ENCODE measurements around the gene DNAJC18.

Gene DNAJC18

DNA sequence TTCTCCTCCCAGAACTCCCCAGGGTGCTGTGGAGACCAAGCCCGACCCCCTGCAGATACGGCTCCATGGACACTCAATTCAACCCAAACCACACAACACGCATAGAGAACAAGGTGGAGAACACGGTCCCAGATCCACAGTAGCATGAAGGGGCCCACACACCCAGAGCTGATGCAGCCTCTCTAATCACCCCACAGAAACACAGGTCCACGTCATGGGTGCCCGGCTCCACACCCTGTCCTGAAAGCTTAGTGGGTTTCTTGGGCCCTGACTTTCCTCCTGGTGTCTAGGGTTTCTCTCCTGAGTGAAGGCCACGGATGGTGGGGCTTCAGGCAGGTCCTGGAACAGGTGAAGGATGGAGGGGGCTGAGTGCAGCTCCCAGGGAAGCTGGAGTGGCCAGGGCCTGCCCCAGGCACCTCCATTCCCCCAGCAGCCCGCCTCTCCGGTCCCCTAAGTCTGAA lies 54.7 kb downstream of the DNAJC18 start:
- H4K20me1 ChIP-seq (ENCODE audit: insufficient read depth, low read length, poor library complexity, severe bottlenecking): peaks cover 45% of the 10 kb centered on the region
- peaks cover 8% of the 10 kb centered on the region for H3K27me3 ChIP-seq (ENCODE audit: insufficient read depth, low read length, poor library complexity, severe bottlenecking)
- peaks cover 56% of the 10 kb centered on the region for H3K4me1 ChIP-seq (ENCODE audit: insufficient read depth, low read length, poor library complexity, severe bottlenecking)
- no peaks in the 10 kb centered on the region for H3K9me3 ChIP-seq (ENCODE audit: insufficient read depth, low read depth, low read length)
- H2AFZ ChIP-seq (ENCODE audit: low read length): no peak overlapping the region
- H3K9ac ChIP-seq (ENCODE audit: low read depth, low read length, poor library complexity, severe bottlenecking): peak overlapping the region; percentile 99
- peaks cover 3% of the 10 kb centered on the region; the same call in 1 of the 2 replicates for H3F3A ChIP-seq (ENCODE audit: low read depth)
- no peaks in the 10 kb centered on the region for H3K9me2 ChIP-seq (replicated peaks; ENCODE audit: low read depth, low read length)
- H3K36me3 ChIP-seq (ENCODE audit: insufficient read depth, low read length): peaks cover 7% of the 10 kb centered on the region; the same call in 1 of the 2 replicates
- peak overlapping the region; percentile 87 for H3K4me2 ChIP-seq (ENCODE audit: low read depth, low read length, poor library complexity, severe bottlenecking)
- TF ChIP-seq, protein P1, sequence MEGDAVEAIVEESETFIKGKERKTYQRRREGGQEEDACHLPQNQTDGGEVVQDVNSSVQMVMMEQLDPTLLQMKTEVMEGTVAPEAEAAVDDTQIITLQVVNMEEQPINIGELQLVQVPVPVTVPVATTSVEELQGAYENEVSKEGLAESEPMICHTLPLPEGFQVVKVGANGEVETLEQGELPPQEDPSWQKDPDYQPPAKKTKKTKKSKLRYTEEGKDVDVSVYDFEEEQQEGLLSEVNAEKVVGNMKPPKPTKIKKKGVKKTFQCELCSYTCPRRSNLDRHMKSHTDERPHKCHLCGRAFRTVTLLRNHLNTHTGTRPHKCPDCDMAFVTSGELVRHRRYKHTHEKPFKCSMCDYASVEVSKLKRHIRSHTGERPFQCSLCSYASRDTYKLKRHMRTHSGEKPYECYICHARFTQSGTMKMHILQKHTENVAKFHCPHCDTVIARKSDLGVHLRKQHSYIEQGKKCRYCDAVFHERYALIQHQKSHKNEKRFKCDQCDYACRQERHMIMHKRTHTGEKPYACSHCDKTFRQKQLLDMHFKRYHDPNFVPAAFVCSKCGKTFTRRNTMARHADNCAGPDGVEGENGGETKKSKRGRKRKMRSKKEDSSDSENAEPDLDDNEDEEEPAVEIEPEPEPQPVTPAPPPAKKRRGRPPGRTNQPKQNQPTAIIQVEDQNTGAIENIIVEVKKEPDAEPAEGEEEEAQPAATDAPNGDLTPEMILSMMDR (conservative IDR thresholded peaks at IDR 0.05; ENCODE audit: low read length): no peak
- no peak for TF ChIP-seq EZH2phosphoT487 (IDR thresholded peaks at IDR 0.05; ENCODE audit: borderline replicate concordance)
- peaks cover 54% of the 10 kb centered on the region for H3K79me2 ChIP-seq (ENCODE audit: insufficient read depth, low read length)
- peak overlapping the region; percentile 96 for H3K4me3 ChIP-seq (ENCODE audit: low read length, poor library complexity, severe bottlenecking)

DNA sequence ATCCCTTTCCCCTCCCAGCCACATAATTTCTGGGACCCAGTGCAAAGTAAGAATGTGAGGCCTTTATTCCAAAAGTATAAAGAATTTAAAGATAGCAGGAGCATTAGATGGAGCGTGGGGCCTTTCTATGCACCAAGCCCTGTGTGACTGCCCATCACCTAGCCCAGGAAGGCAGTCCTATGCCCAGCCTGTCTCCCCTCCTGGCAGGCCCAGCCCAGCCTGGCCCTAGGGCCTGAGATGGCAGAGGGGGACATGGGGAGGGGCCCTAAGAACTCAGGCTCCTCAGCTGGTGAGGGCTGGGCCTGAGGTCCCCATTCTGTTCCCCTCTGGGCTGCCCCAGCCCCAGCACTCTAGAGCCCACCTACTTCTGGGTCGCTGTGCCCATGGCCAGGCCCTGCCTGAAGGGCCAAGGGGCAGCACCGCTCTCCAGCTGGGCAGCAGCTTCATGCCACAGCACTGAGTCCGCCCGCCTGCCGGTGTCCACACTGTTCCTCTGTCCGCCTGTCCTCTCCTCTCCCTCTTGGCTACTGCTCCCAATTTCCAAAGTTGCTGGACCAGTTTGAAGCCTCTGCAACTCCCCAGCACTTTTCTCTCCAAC lies 55.2 kb downstream of the DNAJC18 start:
- Histone ChIP-seq H3K9ac (ENCODE audit: low read depth, low read length, poor library complexity, severe bottlenecking) (peak overlapping the region; percentile 99), H3K27me3 (ENCODE audit: insufficient read depth, low read length, poor library complexity, severe bottlenecking) (peaks cover 3% of the 10 kb centered on the region), H4K20me1 (ENCODE audit: insufficient read depth, low read length, poor library complexity, severe bottlenecking) (peaks cover 41% of the 10 kb centered on the region), H3F3A (ENCODE audit: low read depth) (peaks cover 3% of the 10 kb centered on the region; the same call in 1 of the 2 replicates), H3K36me3 (ENCODE audit: insufficient read depth, low read length) (peaks cover 3% of the 10 kb centered on the region; the same call in 1 of the 2 replicates), H3K4me3 (ENCODE audit: low read length, poor library complexity, severe bottlenecking) (no peak overlapping the region), H3K9me2 (replicated peaks; ENCODE audit: low read depth, low read length) (no peaks in the 10 kb centered on the region), H3K79me2 (ENCODE audit: insufficient read depth, low read length) (peaks cover 48% of the 10 kb centered on the region), H3K9me3 (ENCODE audit: insufficient read depth, low read depth, low read length) (no peaks in the 10 kb centered on the region), H3K4me1 (ENCODE audit: insufficient read depth, low read length, poor library complexity, severe bottlenecking) (peaks cover 56% of the 10 kb centered on the region), H3K4me2 (ENCODE audit: low read depth, low read length, poor library complexity, severe bottlenecking) (peak overlapping the region; percentile 87), H2AFZ (ENCODE audit: low read length) (no peak overlapping the region)
- TF ChIP-seq, protein P1 (conservative IDR thresholded peaks at IDR 0.05; ENCODE audit: low read length): no peak
- no peak for TF ChIP-seq EZH2phosphoT487 (IDR thresholded peaks at IDR 0.05; ENCODE audit: borderline replicate concordance)

DNA sequence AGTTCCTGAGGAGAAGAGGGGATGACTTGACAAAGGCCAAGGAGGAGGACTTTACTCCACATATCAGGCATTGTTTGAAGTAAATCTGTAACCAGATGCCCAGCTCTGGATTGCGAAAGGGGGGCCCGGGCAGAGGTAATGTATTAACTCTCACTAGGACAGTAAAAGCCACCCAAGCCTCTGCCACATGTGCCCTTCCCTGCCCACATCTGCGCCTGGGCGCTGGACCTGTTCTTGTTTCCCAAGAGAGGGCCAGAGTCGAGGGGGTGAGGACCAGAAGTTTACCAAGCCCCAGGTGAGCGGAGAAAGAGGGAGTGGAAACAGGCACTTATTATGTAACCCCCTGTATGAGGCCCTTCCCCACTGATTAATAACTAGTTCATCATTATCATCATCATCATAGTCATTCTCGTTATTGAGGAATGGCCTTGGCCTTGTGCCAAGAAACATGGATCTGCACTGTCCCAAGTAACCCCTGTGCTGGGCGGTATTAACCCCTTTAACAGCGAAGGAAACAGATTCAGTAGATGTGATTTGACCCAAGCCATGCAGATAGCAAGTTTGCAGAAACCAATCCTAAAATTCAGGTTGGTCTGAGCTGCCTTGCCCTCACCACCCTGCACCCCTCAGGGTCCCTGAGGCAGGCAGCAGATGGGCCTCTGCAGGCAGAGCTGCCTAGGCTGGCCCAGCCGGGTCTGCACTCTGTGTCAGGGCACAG lies 55.9 kb downstream of the DNAJC18 start, which contains the start of gene SLC23A1:
Gene SLC23A1 (minus strand): TSS at position 23 of the 718 bp plus-strand sequence. CDS start 44 bp downstream, outside the sequence.
- H3K9me3 ChIP-seq (ENCODE audit: insufficient read depth, low read depth, low read length): no peaks in the 10 kb centered on the region
- H3K27me3 ChIP-seq (ENCODE audit: insufficient read depth, low read length, poor library complexity, severe bottlenecking): no peaks in the 10 kb centered on the region
- peaks cover 41% of the 10 kb centered on the region for H4K20me1 ChIP-seq (ENCODE audit: insufficient read depth, low read length, poor library complexity, severe bottlenecking)
- H2AFZ ChIP-seq (ENCODE audit: low read length): no peak within 1 kb of the TSS
- H3K36me3 ChIP-seq (ENCODE audit: insufficient read depth, low read length): peaks cover 3% of the 10 kb centered on the region; the same call in 1 of the 2 replicates
- no peak for TF ChIP-seq EZH2phosphoT487 (IDR thresholded peaks at IDR 0.05; ENCODE audit: borderline replicate concordance)
- TF ChIP-seq, protein P1 (conservative IDR thresholded peaks at IDR 0.05; ENCODE audit: low read length): no peak
- peaks cover 3% of the 10 kb centered on the region; the same call in 1 of the 2 replicates for H3F3A ChIP-seq (ENCODE audit: low read depth)
- H3K4me2 ChIP-seq (ENCODE audit: low read depth, low read length, poor library complexity, severe bottlenecking): peak within 1 kb of the TSS; percentile 87
- H3K9me2 ChIP-seq (replicated peaks; ENCODE audit: low read depth, low read length): no peaks in the 10 kb centered on the region
- H3K4me3 ChIP-seq (ENCODE audit: low read length, poor library complexity, severe bottlenecking): no peak within 1 kb of the TSS
- H3K4me1 ChIP-seq (ENCODE audit: insufficient read depth, low read length, poor library complexity, severe bottlenecking): peaks cover 56% of the 10 kb centered on the region
- peaks cover 44% of the 10 kb centered on the region for H3K79me2 ChIP-seq (ENCODE audit: insufficient read depth, low read length)
- peak within 1 kb of the TSS; percentile 99 for H3K9ac ChIP-seq (ENCODE audit: low read depth, low read length, poor library complexity, severe bottlenecking)
